Embryonic facial prominence (tissue), 1 donor: ENCODE data around the gene PASD1.
"Not testable (repeated sequence)": the region's sequence is repeated elsewhere in the genome, so short reads cannot be mapped to it uniquely, and the experiment has no call there.

Experiments
- DNase-seq: peaks from one replicate; pipeline ENCODE4 v3.0.0-alpha.2; 2016; ENCODE audit errors: extremely low spot score

PASD1 gene, protein sequence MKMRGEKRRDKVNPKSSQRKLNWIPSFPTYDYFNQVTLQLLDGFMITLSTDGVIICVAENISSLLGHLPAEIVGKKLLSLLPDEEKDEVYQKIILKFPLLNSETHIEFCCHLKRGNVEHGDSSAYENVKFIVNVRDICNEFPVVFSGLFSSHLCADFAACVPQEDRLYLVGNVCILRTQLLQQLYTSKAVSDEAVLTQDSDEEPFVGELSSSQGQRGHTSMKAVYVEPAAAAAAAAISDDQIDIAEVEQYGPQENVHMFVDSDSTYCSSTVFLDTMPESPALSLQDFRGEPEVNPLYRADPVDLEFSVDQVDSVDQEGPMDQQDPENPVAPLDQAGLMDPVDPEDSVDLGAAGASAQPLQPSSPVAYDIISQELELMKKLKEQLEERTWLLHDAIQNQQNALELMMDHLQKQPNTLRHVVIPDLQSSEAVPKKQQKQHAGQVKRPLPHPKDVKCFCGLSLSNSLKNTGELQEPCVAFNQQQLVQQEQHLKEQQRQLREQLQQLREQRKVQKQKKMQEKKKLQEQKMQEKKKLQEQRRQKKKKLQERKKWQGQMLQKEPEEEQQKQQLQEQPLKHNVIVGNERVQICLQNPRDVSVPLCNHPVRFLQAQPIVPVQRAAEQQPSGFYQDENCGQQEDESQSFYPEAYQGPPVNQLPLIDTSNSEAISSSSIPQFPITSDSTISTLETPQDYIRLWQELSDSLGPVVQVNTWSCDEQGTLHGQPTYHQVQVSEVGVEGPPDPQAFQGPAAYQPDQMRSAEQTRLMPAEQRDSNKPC

DNA sequence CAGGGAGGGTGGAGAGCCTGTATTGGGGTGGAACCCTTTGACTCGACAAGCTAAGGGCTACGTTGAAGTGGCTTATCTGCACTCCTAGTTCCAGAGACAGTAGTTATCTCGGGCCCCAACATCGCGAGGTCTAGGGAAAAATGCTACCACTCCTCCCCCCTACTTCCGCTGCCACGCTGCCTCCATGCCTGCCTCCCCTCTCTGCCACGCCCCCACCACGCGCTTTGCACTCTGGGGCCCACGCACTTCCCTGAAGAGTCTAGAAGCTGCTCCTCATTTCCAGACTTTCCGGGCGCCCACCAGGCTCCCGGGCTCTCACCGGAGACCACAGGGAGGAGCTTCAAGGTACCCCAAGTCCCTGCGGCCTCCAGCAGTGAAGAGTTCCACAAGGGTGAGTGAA lies at the start of gene PASD1:
TSS of gene PASD1 (plus strand) at position 227 of the 400 bp plus-strand sequence. CDS start 37,879 bp downstream, outside the sequence.
- DNase-seq: no peak

DNA sequence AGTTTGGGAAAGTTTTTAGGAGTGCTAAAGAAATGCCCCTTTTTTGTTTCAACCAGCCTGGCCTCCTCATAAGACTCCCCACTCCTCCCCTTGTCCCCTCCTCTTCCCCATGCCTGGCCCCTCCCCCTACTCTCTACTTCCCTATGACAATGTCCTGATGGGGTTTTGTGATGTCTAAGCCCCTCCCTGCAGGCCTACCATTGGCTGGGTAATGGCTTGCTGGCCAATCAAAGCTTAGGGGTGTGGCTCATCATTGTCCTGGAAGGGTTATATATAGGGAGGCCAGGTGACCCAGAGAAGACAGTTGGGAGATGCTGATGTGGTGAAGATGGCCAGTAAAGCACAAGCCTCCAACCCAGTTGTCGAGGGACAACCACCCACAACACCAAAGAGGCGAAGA lies 48.2 kb upstream of the PASD1 start:
- DNase-seq: no peak

GRCh38 chrX:151516538-151517187 lies 46.8 kb upstream of the PASD1 start:
- no peak for DNase-seq

- DNase-seq: no peak
Measured at GRCh38 chrX:151517421-151517820, 46.1 kb upstream of the PASD1 start.

- DNase-seq: no peak
Measured at GRCh38 chrX:151523351-151523750, 40.1 kb upstream of the PASD1 start.

- no peak for DNase-seq
Measured at GRCh38 chrX:151536571-151536970, 26.9 kb upstream of the PASD1 start.

GRCh38 chrX:151537572-151537971 lies 25.9 kb upstream of the PASD1 start:
- DNase-seq: no peak

GRCh38 chrX:151538190-151539122 lies 25.0 kb upstream of the PASD1 start:
- no peak for DNase-seq

DNA sequence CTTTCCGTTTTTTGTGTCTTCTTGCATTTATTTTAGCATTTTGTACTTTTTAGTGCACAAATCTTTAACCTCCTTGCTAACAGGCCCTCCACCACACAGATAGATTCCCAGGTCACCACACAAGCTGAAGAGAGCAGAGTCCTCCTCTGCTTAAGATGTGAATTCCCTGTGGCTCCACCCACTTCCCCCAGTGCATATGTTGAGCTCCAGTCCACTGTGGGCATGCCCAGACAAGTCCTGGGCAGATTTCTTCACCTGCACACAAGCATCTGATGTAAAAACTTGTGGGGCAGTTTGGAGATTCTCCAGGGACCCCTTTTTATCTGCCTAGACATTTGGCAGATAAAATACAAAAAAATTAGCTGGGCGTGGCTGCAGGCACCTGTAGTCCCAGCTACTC lies 19.8 kb upstream of the PASD1 start:
- DNase-seq: no peak

GRCh38 chrX:151546226-151546625 lies 17.2 kb upstream of the PASD1 start:
- DNase-seq: not testable (repeated sequence)

GRCh38 chrX:151551176-151551575 lies 12.3 kb upstream of the PASD1 start:
- DNase-seq: not testable (repeated sequence)

DNA sequence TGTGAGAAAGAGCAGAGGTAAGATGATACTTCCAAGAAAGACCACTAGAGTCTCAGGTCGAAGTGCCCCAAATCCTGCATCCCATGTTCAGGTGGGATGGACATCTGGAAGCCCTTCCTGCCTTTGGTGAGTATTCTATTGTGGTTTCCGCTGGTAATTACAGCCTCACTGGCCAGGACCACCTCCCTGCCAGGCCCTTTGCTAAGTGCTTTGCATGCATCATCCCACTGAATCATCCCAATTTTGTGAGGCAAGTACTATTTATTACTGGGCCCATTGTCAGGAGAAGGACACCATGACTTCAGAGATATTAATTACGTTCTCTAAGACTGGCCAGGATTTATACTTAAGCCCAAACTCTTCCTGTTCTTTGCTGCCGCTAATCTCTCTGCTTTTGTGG lies 10.7 kb upstream of the PASD1 start:
- no peak for DNase-seq

- not testable (repeated sequence) for DNase-seq
Measured at GRCh38 chrX:151555301-151555700, 8.2 kb upstream of the PASD1 start.

GRCh38 chrX:151562485-151562884 lies 990 bp upstream of the PASD1 start:
- DNase-seq: not testable (repeated sequence)

- DNase-seq: not testable (repeated sequence)
Measured at GRCh38 chrX:151563003-151563402, 472 bp upstream of the PASD1 start.

DNA sequence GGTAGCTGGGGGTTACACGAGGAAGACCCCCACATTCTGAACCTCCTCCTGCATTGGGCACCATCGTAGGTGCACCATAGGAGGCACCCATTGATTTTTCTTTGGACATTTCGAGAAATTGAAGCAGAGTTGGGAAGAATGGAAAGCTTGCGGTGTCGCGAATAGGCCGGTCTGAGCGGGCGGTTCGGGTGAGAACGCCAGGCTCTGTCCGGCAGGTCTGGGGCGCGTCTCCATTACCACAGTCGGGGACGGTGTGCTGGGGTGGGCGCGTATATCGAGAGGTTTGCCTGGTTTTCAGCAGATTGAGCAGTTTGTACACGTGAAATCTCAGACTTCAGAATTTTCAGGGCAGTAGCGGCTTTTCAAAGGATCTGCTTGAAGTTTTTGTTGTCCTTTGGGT lies 560 bp downstream of the PASD1 start:
- no peak for DNase-seq

DNA sequence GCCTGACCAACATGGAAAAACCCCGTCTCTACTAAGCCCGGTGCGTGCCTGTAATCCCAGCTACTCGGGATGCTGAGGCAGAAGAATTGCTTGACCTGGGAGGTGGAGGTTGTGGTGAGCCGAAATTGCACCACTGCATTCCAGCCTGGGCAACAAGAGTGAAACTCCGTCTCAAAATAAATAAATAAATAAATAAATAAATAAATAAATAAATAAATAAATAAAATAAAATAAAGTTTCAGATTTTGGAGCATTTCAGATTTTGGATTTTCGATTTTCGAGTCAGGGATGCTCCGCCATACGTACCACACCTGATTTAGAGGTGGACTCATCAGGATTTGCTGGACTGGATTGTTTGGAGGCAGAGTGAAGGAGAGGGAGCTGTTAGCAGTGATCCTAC lies 3.4 kb downstream of the PASD1 start:
- DNase-seq: not testable (repeated sequence)

GRCh38 chrX:151570561-151570960 lies 7.1 kb downstream of the PASD1 start:
- DNase-seq: no peak

GRCh38 chrX:151593384-151593783 lies 29.9 kb downstream of the PASD1 start:
- DNase-seq: not testable (repeated sequence)

GRCh38 chrX:151596282-151596681 lies 32.8 kb downstream of the PASD1 start:
- DNase-seq: no peak

- DNase-seq: no peak
Measured at GRCh38 chrX:151604931-151605330, 41.5 kb downstream of the PASD1 start.
